H7 (cell line): ENCODE measurements around the gene GPR6. TPM values are rescaled to one million over a fixed set of nuclear protein-coding genes. Genes with fewer than 3 reads are reported as not detected.

Experiments
- DNase-seq: peaks from one replicate; pipeline ENCODE4 v3.0.0; 2012
- H3K27me3 ChIP-seq: 2 replicates; pipeline ENCODE4 v1.6.0; 2011; ENCODE audit warnings: mild to moderate bottlenecking, low read length; ENCODE audit not compliant: control insufficient read depth, insufficient read depth
- H3K36me3 ChIP-seq: replicated peaks from 2 replicates; pipeline ENCODE4 v1.5.1; 2011; ENCODE audit warnings: low read length; ENCODE audit not compliant: control insufficient read depth, insufficient read depth
- H3K4me3 ChIP-seq: 2 replicates; pipeline ENCODE4 v1.5.1; 2011; ENCODE audit warnings: low read depth, mild to moderate bottlenecking, control low read depth, low read length, moderate library complexity; ENCODE audit not compliant: insufficient read depth
- total RNA-seq: library from RNA; depleted of rRNA; stranded (reverse); fragments of >200 nt; shearing (Covaris generic); gene quantifications from 2 replicates; pipeline ENCODE4 v1.2.3, GENCODE V29; 2014

Gene GPR6
- total RNA-seq, 1 experiment from 2014 or later = 0.14 TPM

DNA sequence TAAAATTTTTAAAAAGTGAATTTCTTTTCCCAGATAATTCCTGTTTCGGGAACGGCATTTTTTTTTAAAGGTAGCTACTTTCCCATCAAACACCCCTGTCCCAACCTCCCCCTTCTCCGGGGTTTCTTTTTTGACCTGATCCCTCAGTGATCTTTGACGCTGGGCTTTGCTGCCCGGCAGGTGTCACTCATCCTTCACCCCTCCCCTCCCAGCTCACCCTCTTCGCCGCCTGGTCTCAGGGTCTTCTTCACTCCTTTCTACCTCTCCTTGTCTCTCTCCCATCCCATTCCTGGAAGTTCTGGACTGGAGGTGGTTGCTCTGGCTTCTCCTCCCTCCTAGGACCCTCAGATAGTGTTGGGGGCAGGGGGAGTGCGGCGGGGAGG, 329 bp upstream of the GPR6 start:
- peak; percentile 73 for DNase-seq
- Histone ChIP-seq H3K4me3 (peak overlapping the region; percentile 55), H3K36me3 (no peaks in the 10 kb centered on the region), H3K27me3 (peaks cover 18% of the 10 kb centered on the region)

DNA sequence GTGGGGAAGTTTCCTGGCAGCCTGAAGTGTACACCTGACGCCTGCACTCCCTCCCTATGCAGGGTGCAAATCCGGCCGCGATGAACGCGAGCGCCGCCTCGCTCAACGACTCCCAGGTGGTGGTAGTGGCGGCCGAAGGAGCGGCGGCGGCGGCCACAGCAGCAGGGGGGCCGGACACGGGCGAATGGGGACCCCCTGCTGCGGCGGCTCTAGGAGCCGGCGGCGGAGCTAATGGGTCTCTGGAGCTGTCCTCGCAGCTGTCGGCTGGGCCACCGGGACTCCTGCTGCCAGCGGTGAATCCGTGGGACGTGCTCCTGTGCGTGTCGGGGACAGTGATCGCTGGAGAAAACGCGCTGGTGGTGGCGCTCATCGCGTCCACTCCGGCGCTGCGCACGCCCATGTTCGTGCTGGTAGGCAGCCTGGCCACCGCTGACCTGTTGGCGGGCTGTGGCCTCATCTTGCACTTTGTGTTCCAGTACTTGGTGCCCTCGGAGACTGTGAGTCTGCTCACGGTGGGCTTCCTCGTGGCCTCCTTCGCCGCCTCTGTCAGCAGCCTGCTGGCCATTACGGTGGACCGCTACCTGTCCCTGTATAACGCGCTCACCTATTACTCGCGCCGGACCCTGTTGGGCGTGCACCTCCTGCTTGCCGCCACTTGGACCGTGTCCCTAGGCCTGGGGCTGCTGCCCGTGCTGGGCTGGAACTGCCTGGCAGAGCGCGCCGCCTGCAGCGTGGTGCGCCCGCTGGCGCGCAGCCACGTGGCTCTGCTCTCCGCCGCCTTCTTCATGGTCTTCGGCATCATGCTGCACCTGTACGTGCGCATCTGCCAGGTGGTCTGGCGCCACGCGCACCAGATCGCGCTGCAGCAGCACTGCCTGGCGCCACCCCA, 1.2 kb downstream of the GPR6 start:
- peaks cover 18% of the 10 kb centered on the region for H3K27me3 ChIP-seq
- H3K36me3 ChIP-seq = no peaks in the 10 kb centered on the region
- peak; percentile 59 for DNase-seq
- peak overlapping the region; percentile 55 for H3K4me3 ChIP-seq

DNA sequence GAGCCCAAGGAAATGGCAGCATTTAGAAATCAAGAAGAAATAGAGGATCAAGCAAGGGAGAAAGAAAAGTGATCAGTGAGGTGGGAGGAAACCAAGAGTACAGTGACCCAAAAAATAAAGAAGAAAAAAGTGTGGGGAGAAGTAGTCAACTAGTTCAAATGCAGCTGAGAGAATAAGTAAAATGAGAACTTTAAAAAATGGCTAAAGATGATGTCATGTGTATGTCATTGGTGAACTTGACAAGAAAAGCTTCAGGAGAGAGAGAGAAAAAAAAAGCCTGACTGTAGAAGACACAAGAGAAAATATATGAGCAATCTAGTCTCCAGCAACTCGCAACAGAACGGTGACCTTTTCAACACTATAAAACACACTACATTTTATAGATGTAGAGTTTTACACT, 6.3 kb downstream of the GPR6 start:
- DNase-seq = no peak
- H3K27me3 ChIP-seq = peaks cover 9% of the 10 kb centered on the region
- no peak overlapping the region for H3K4me3 ChIP-seq
- H3K36me3 ChIP-seq = no peaks in the 10 kb centered on the region

DNA sequence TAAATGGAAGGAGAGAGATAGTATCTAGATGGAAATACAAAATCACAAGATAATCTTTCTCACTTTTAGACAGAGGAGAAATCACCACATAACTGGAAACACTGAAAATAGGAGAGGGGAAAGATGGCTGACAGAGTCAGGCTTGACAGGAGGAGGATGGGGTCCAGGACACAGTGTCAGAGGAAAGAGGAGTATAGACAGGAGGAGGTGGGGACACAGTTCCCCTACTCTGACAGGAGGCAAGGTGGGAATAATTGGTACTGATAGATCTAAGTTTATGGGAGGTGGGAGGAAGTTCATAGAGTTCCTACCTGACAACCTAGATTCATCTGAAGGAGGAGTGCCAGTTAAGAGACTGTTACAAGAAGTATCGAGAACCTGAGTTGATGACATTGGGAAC, 9.1 kb downstream of the GPR6 start:
- Histone ChIP-seq H3K27me3 (no peaks in the 10 kb centered on the region), H3K36me3 (no peaks in the 10 kb centered on the region), H3K4me3 (no peak overlapping the region)
- no peak for DNase-seq

DNA sequence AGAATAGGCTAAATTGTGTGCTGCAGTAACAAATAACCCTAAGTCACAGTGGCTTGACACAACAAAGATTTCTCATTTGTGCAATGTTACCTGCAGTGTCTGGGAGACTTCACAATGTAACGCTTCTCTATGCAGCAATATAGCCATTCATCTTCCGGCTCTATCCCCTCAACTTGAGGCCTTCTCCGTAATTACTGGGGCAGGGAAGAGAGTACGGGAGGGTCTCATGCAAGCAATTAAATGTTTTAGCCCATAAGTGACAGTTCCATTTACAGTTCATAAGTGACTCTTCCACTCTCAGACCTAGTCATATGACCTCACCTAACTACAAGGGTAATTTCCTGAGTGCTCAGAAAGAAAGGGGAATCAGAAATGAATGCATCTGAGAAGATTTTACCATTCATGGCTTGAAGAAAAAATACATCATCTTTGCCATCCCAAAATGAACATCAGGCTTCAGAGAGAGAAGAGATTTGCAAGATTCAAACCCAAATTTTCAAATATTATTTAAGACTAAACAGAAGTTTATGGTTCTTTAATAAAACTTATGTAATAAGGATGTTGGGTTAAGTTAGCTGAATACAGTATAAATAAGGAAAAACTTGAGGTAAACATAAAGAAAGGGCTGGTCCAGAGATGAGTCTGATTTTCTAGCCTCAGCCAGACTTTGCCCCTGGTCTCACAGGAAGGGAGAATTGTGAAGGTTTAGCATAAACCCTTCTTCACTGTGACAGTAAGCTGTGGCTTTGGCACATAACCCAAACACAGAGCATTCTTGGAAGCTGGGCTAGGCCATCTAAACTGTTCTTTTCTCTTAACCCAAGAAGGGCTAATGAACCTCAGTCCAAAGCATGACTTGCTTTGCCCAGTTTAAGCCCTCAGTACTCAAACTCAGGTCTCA, 13.3 kb downstream of the GPR6 start:
- Histone ChIP-seq H3K4me3 (no peak overlapping the region), H3K36me3 (no peaks in the 10 kb centered on the region), H3K27me3 (no peaks in the 10 kb centered on the region)
- no peak for DNase-seq

DNA sequence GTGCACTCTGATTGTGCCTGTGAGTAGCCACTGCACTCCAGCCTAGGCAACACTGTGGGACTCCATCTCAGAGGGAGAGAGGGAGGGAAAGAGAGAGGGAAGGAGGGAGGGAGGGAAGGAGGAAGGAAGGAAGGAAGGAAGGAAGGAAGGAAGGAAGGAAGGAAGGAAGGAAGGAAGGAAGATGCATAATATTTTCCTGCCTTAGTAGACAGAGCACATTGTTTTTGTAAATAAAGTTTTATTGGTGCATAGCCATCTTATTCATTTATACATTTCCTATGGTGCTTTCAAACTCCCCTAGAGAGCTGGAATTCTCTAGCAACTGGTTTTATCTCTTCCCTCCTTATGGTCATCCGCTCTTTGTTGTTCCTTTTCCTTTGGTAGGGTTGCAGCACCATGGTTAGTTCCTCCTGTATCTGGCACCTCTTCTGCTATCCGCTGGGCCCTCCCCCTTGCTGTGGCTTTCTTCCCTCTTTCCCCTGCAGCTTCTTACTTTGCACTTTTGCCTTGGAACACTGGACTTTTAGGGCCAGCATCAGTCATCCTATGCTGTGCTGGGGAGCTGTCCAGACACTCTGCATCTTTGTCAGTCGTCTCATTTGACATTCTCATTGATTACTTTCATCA, 20.2 kb downstream of the GPR6 start:
- Histone ChIP-seq H3K27me3 (no peaks in the 10 kb centered on the region), H3K36me3 (no peaks in the 10 kb centered on the region), H3K4me3 (no peak overlapping the region)
- DNase-seq = no peak

DNA sequence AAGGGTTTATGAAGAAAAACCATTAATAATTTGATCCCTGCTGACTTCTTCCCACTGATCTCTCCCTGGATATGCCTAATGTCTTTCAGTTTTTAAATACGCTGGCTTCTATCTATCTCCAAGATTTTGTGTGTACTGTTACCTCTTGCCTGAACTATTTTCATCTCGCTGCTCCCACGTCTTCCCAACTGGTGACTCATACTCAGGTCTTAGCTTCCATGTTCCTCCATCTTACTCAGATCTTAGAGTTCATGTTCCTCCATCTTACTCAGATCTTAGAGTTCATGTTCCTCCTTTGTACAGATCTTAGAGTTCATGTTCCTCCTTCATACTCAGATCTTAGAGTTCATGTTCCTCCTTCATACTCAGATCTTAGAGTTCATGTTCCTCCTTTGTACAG, 21.6 kb downstream of the GPR6 start:
- H3K27me3 ChIP-seq = no peaks in the 10 kb centered on the region
- no peak overlapping the region for H3K4me3 ChIP-seq
- H3K36me3 ChIP-seq = no peaks in the 10 kb centered on the region
- no peak for DNase-seq

DNA sequence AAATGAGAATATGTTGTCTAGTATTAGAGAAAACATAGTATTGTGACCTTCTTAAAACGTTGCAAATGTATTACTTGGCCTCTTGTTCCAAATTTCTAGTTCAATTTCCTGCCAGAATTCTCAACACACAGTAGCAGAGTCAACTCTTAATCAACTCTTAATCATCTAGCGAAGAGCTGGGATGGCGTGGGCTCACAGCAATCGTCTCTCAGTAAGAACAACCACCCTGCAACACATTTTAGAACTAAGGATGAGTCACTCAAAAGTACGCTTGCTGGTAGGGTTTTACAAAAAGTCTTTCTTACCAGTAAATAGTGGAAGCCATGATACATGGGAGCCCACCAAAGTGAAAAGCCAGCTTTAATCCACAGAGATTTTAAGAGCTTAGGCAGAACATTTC, 24.6 kb downstream of the GPR6 start:
- no peak for DNase-seq
- no peaks in the 10 kb centered on the region for H3K36me3 ChIP-seq
- no peak overlapping the region for H3K4me3 ChIP-seq
- H3K27me3 ChIP-seq = no peaks in the 10 kb centered on the region

DNA sequence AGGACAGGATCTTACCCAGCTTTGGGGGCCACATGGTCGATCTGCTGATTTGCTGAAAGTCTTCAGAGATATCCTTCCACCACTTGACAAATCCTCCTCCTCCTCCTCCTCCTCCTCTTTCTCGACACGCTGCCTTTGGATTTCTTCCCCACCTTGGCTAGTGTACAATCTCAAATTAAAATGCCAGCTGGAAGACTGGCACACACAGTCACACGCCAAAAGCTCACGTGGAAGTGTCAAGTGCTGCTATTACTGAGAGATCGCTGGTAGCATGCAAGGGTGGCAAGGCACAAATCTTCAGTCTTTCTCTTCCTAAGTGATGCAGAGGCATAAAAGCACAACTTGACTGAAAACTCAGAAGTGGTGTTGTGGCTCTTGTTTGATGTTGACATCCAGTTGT, 35.3 kb downstream of the GPR6 start:
- no peak for DNase-seq
- Histone ChIP-seq H3K4me3 (no peak overlapping the region), H3K27me3 (no peaks in the 10 kb centered on the region; the same call in 1 of the 2 replicates)

DNA sequence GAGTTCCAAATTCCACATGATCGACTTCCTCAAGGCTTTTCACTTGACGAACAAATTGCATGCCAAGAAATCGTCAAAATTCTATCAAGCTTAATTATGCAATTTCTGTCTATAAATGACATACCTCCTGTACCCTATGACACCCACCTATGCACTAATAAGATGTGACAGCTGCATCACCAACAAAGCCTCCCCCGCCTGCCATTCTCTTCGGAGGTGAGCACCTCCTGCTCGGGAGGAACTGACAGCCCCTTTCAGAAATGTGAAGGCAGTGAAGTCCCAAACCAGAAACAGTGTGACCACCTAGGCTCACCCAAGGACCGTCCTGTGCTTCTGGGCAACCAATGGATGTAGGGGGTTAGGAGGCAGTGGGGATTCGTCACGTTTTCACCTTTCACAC, 37.1 kb downstream of the GPR6 start:
- Histone ChIP-seq H3K27me3 (no peaks in the 10 kb centered on the region; the same call in 1 of the 2 replicates), H3K36me3 (no peaks in the 10 kb centered on the region), H3K4me3 (no peak overlapping the region)
- no peak for DNase-seq

More for the DNA sequence above, 35.3 kb downstream of the GPR6 start:
- no peaks in the 10 kb centered on the region for H3K36me3 ChIP-seq

DNA sequence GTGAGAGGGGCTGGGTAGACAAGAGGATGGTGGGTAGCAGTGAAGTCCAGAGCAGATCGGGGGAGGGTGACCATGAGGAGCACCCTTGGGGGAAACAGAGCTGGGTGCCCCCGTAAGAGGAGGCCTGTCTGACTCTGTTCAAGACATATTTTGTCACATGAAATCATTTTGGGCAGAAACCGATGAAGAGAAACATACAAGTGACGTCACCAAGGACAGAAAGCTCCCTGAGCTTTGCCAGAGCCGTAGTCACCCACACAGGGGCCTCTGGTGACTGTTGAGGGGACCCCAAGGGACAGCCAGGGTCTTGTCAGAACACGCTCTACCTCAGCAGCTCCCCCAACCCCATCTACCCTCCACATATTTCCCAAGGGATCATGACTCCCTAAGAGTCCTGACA, 39.2 kb downstream of the GPR6 start:
- no peaks in the 10 kb centered on the region for H3K36me3 ChIP-seq
- H3K4me3 ChIP-seq = no peak overlapping the region
- DNase-seq = no peak
- no peaks in the 10 kb centered on the region; the same call in 1 of the 2 replicates for H3K27me3 ChIP-seq

DNA sequence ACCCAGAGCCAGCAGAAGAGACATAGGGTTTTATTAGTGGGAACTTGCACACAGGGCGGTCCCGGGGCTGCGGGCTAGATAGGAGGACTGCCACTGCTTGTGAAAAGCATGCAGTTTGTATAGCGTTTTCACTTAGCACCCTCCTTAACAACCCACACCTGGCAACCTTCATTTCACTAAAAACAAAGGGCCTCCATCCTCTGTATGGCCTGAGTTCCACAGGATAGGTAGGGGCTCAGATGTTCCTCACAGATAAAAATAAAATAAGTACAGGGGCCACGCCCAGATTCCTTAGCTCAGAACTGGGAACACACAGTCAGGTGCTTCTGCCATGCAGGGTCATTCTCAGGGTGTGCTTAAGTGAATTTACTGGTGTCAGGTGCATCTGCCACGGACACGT, 39.8 kb downstream of the GPR6 start:
- no peak for DNase-seq
- Histone ChIP-seq H3K36me3 (no peaks in the 10 kb centered on the region), H3K27me3 (no peaks in the 10 kb centered on the region; the same call in 1 of the 2 replicates), H3K4me3 (no peak overlapping the region)

DNA sequence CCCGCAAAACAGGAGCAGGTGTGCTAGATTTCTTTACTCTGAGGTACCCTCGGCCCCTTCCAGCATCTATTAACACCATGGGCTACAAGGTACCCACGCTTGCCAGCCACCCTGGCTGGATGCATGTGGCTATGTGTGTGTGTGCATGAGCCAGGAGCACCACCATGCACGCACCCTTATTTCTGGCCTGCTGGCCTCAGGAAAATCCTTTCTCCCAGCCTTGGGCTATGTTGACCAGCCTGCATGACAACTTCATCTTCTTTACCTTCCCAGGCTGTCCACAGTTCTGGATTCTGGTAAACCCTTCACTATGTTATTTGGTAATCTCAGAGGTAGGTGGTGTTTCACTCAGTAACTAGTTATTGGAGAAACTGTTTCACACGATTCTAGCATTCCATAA, 40.4 kb downstream of the GPR6 start:
- Histone ChIP-seq H3K36me3 (no peaks in the 10 kb centered on the region), H3K4me3 (no peak overlapping the region), H3K27me3 (no peaks in the 10 kb centered on the region; the same call in 1 of the 2 replicates)
- DNase-seq = no peak

DNA sequence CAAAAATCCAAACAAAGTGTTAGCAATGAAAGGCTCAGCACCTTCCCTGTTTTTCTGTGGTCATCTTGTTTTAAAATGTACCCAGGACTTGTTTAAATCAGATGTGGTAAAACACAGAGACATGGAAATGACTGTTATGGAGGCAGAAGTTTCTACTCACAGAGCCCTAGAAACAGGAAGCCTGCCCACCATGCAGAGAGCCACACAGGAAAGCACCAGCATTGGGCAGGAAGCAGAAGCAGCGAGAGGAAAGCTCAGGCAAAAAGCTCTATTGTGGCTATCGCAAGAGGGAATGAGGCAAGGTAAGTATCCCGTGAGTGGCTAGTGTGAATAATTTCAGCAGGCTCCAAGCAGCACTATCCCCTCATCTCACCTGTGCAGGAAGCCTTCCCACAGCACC, 42.8 kb downstream of the GPR6 start:
- H3K36me3 ChIP-seq = no peaks in the 10 kb centered on the region
- H3K4me3 ChIP-seq = no peak overlapping the region
- no peak for DNase-seq
- no peaks in the 10 kb centered on the region for H3K27me3 ChIP-seq
